AG04449 (cell line): ENCODE measurements around the gene ALG14.

ENCODE experiments used
- CTCF ChIA-PET: fragments of 350-600 bp; formaldehyde crosslinking; extraction: SDS; loops from one replicate; lab custom pipeline; 2021; ENCODE audit warnings: antibody characterized with exemption; lab: Yijun Ruan, JAX
- POLR2A ChIA-PET: fragments of 400-600, 350-600 bp; formaldehyde crosslinking; extraction: SDS; loops from one replicate; lab custom pipeline; 2020; ENCODE audit warnings: antibody characterized with exemption, inconsistent platforms; lab: Yijun Ruan, JAX
- DNase-seq: peaks from one replicate; pipeline ENCODE4 v3.0.0-alpha.2; 2010; ENCODE audit warnings: low read depth, low spot score
- H3K4me3 ChIP-seq: 2 replicates; pipeline ENCODE4 v1.5.1; 2011; ENCODE audit warnings: low read depth, mild to moderate bottlenecking, control low read depth, low read length
- TF ChIP-seq, protein P1 (sequence below): IDR thresholded peaks from one replicate; pipeline ENCODE4 v1.5.1; 2011; ENCODE audit warnings: mild to moderate bottlenecking, moderate library complexity, low read length, control low read depth, inconsistent platforms; ENCODE audit not compliant: insufficient read depth; ENCODE audit errors: missing control alignments

ALG14 gene

DNA sequence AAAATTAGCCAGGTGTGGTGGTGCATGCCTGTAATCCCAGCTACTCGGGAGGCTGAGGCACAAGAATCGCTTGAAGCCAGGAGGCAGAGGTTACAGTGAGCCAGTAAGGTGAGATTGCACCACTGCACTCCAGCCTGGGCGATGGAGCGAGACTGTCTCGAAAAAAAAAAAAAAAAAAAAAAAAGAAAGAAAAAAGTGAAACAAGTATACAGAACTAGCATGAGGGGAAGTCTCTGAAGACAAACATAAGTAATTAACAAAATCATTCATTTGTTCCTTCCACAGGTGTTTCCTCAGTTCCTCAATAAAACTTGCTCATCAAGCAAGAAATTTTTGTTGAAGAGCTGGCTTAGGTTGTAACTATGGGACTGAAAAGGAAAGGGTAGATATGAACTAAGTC lies 93.6 kb downstream of the ALG14 start:
- no peak for DNase-seq
- POLR2A ChIA-PET = no interaction called here

DNA sequence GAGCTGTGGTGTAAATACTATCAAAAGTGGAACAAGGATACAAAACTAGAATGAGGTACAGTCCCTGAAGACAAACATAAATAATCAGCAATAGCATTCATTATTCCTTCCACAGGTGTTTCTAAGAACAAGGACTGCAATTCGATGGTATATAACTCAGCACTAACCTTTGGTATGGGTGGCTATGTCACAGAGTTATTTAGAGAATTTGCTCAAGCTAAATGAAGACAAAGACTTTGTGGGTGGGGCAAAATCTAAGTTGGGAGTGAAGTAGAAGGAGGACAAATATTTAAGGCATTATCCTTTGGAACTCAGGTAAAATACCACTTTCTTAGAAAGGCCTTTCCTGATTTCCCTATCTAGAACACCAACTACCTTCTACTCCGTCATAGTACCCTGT lies 94.3 kb downstream of the ALG14 start:
- no peak for DNase-seq
- POLR2A ChIA-PET = no interaction called here
- TF ChIP-seq, protein P1, sequence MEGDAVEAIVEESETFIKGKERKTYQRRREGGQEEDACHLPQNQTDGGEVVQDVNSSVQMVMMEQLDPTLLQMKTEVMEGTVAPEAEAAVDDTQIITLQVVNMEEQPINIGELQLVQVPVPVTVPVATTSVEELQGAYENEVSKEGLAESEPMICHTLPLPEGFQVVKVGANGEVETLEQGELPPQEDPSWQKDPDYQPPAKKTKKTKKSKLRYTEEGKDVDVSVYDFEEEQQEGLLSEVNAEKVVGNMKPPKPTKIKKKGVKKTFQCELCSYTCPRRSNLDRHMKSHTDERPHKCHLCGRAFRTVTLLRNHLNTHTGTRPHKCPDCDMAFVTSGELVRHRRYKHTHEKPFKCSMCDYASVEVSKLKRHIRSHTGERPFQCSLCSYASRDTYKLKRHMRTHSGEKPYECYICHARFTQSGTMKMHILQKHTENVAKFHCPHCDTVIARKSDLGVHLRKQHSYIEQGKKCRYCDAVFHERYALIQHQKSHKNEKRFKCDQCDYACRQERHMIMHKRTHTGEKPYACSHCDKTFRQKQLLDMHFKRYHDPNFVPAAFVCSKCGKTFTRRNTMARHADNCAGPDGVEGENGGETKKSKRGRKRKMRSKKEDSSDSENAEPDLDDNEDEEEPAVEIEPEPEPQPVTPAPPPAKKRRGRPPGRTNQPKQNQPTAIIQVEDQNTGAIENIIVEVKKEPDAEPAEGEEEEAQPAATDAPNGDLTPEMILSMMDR = no peak
- CTCF ChIA-PET = interaction anchor here (1.4 kb wide), 1 partner anchor 65 kb away, joined by 3 read pairs; no protein-coding TSS in a partner anchor
- no peak overlapping the region for H3K4me3 ChIP-seq

More for the DNA sequence above, 93.6 kb downstream of the ALG14 start:
- CTCF ChIA-PET = interaction anchor here (1.4 kb wide), 1 partner anchor 64 kb away, joined by 3 read pairs; no protein-coding TSS in a partner anchor
- TF ChIP-seq, protein P1 = no peak
- no peak overlapping the region for H3K4me3 ChIP-seq

DNA sequence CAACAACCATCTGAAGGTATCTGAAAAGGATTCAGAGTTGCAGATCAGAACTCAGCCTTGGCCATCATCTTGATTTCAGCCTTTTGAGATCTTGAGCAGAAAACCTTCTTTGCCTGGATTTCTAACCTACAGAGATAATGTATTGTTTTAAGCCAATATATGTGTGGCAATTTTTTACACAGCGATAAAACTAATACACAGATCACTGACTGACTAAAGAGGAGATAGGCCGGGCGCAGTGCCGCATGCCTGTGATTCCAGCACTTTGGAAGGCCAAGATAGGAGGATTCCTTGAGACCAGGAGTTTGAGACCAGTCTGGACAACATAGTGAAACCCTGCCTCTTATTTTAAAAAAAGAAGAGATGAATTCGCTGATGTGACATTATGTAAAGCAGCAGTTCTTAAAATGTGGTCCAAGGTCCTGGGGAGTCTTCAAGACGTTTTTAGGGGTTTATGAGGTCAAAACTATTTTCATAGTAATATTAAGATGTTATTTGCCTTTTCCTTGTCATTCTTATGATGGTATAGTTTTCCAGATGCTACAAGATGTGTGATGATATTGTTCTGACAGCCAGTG lies 95.7 kb downstream of the ALG14 start:
- POLR2A ChIA-PET = no interaction called here
- H3K4me3 ChIP-seq = no peak overlapping the region

DNA sequence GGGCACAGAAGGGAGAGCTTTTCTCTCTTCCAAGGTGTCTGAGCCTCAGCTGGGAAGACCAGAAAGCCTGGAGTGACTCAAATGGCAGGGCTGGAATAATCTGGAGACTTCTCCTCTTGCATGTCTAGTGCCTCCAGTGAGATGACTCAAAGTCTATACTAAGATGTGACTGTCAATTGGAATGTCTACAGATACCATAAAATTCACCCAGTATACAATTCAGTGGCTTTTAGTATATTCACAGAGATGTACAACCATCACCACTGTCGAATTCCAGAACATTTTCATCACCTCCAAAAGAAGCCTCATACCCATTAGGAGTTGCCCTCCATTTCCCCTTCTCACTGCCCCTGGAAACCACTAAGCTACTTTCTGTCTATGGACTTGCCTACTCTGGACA lies 97.9 kb downstream of the ALG14 start:
- TF ChIP-seq, protein P1 = no peak
- ChIA-PET CTCF (interaction anchor here (1.5 to 1.9 kb wide), 3 partner anchors 67 to 120 kb away, joined by 4 to 5 read pairs (median 5); no protein-coding TSS in a partner anchor), POLR2A (interaction anchor here (0.6 to 1.9 kb wide), 5 partner anchors 38 to 60 kb away, joined by 3 to 6 read pairs (median 3); partner anchors contain the start of gene CNN3)
- no peak overlapping the region for H3K4me3 ChIP-seq
- peak; percentile 62 for DNase-seq

More for the DNA sequence above, 95.7 kb downstream of the ALG14 start:
- CTCF ChIA-PET = interaction anchor here (0.9 kb wide), 1 partner anchor 8 kb away, joined by 4 read pairs; no protein-coding TSS in a partner anchor
- no peak for DNase-seq
- TF ChIP-seq, protein P1 = no peak

DNA sequence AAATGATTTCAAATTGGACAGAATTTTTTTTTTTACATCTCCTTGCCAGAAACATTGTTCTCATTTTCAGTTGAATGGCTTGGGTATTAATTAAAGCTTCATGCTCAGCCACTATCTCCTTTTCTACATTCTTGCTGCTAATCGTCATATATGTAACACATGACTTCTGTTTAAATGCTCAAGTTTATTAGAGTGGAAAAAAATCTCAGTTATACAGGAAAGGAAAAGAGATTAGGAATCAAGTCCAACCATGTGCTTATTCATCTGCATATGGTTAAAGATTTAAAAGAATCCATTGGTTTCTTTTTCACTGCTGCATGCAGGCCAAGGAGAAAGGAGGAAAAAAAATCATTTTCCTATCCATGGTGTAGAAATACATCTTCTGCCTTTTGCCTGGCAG lies 98.5 kb downstream of the ALG14 start:
- no peak overlapping the region for H3K4me3 ChIP-seq
- POLR2A ChIA-PET = interaction anchor here (0.9 to 1.9 kb wide), 4 partner anchors 30 to 60 kb away, joined by 3 to 6 read pairs (median 4); partner anchors contain the start of gene CNN3
- TF ChIP-seq, protein P1 = no peak
- CTCF ChIA-PET = interaction anchor here (1.5 to 1.9 kb wide), 3 partner anchors 67 to 120 kb away, joined by 4 to 5 read pairs (median 5); no protein-coding TSS in a partner anchor
- peak; percentile 42 for DNase-seq

DNA sequence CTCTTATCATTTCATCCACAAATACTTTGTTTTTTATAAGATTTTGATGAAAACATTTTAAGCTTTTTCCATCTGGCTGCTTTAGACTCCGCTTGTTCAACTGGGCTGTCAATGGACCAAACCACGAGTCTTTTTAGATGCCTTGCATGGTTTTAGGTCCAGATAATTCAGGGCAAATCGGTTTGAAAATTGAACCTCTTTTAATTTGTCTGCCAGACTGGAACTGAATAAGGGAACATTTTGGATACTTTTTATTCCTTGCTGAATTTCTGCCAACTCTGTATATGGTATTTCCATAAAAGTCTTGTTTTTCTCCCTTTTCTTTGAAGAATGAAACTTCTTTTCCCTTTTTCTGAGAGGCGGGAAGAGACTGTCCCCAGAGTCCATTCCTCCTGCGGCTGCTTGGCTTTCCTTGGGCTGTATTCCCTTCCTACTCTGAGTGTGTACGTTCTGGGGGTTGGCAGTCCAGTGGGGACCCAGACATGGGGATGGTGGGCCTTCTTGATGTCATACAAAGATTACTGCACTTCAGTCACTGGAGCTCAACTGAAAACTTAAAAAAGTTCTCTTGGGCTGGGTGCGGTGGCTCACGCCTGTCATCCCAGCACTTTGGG lies 99.3 kb downstream of the ALG14 start:
- POLR2A ChIA-PET = interaction anchor here (0.9 to 1.9 kb wide), 3 partner anchors 29 to 61 kb away, joined by 3 to 6 read pairs (median 6); partner anchors contain the start of gene CNN3
- no peak for DNase-seq
- TF ChIP-seq, protein P1 = no peak
- no peak overlapping the region for H3K4me3 ChIP-seq
- CTCF ChIA-PET = interaction anchor here (1.5 to 1.9 kb wide), 3 partner anchors 68 to 119 kb away, joined by 4 to 5 read pairs (median 5); no protein-coding TSS in a partner anchor
